ENCODE results near the gene GCK. TPM values are rescaled to one million over a fixed set of nuclear protein-coding genes. Genes with fewer than 3 reads are reported as not detected.

Gene GCK
- total RNA-seq, 1 experiment from 2014 or later: not detected

DNA sequence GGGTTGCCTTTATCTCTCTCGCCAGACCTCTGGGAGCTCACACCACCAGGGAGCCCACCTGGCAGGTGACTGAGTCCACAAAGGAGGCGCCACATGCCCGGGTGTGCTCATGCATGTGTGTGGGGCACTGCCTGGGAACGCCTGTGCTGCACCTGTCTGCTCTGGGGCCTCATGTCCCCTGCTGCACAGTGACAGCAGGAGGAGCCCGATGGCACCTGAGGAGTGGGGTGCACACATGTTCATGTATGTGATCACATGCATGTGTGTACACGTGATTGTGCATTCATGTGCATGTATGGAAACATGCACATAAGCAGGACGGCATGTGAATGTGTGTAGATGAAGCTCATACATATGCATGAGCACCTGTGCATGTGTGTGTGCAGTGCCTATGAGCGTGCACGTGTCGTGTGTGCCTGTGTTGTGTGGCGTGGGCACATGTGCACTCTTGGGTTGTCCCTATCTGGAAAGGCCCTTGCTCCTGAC, 33.6 kb upstream of the GCK start:
- Mint-ChIP-seq H3K4me3 (ENCODE audit: unreplicated experiment) (no peak overlapping the region), H3K27me3 (ENCODE audit: insufficient read depth, unreplicated experiment) (peaks cover 16% of the 10 kb centered on the region), H3K36me3 (ENCODE audit: insufficient read depth, unreplicated experiment) (no peaks in the 10 kb centered on the region), H3K27ac (ENCODE audit: unreplicated experiment) (no peak overlapping the region), H3K4me1 (ENCODE audit: low read depth, unreplicated experiment) (no peaks in the 10 kb centered on the region), H3K9me3 (ENCODE audit: unreplicated experiment) (no peaks in the 10 kb centered on the region)
- no TSS peak for BruUV-seq (replicated peaks)
- DNase-seq: no peak
- Histone ChIP-seq H3K27me3 (replicated peaks; ENCODE audit: control insufficient read depth, insufficient read depth, low read length) (no peaks in the 10 kb centered on the region), H3K4me3 (ENCODE audit: low read depth, low read length) (no peak overlapping the region), H3K4me1 (no peaks in the 10 kb centered on the region), H3K36me3 (ENCODE audit: control insufficient read depth, insufficient read depth, low read length) (no peaks in the 10 kb centered on the region), H3K9me3 (no peaks in the 10 kb centered on the region)
- ChIA-PET POLR2A (no interaction called here), CTCF (no interaction called here)
- intact Hi-C loops (cut with micrococcal nuclease; ENCODE audit: unreplicated experiment): no loop called here
- TF ChIP-seq, protein P1, sequence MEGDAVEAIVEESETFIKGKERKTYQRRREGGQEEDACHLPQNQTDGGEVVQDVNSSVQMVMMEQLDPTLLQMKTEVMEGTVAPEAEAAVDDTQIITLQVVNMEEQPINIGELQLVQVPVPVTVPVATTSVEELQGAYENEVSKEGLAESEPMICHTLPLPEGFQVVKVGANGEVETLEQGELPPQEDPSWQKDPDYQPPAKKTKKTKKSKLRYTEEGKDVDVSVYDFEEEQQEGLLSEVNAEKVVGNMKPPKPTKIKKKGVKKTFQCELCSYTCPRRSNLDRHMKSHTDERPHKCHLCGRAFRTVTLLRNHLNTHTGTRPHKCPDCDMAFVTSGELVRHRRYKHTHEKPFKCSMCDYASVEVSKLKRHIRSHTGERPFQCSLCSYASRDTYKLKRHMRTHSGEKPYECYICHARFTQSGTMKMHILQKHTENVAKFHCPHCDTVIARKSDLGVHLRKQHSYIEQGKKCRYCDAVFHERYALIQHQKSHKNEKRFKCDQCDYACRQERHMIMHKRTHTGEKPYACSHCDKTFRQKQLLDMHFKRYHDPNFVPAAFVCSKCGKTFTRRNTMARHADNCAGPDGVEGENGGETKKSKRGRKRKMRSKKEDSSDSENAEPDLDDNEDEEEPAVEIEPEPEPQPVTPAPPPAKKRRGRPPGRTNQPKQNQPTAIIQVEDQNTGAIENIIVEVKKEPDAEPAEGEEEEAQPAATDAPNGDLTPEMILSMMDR (IDR thresholded peaks at IDR 0.05; ENCODE audit: insufficient read depth in 1 of 2, low read depth in 1 of 2, low read length in 1 of 2, severe bottlenecking in 1 of 2, unreplicated experiment in 1 of 2): no peak

GRCh38 chr7:44222074-44222473, 32.8 kb upstream of the GCK start:
- H3K27ac Mint-ChIP-seq (ENCODE audit: unreplicated experiment): no peak overlapping the region
- H3K27me3 Mint-ChIP-seq (ENCODE audit: insufficient read depth, unreplicated experiment): peaks cover 16% of the 10 kb centered on the region
- H3K36me3 Mint-ChIP-seq (ENCODE audit: insufficient read depth, unreplicated experiment): no peaks in the 10 kb centered on the region
- H3K4me1 Mint-ChIP-seq (ENCODE audit: low read depth, unreplicated experiment): no peaks in the 10 kb centered on the region
- H3K9me3 ChIP-seq: no peaks in the 10 kb centered on the region
- H3K4me3 Mint-ChIP-seq (ENCODE audit: unreplicated experiment): no peak overlapping the region
- no TSS peak for BruUV-seq (replicated peaks)
- TF ChIP-seq, protein P1 (IDR thresholded peaks at IDR 0.05; ENCODE audit: insufficient read depth in 1 of 2, low read depth in 1 of 2, low read length in 1 of 2, severe bottlenecking in 1 of 2, unreplicated experiment in 1 of 2): no peak
- no peaks in the 10 kb centered on the region for H3K9me3 Mint-ChIP-seq (ENCODE audit: unreplicated experiment)
- no peak overlapping the region for H3K4me3 ChIP-seq (ENCODE audit: low read depth, low read length)
- intact Hi-C loops (cut with micrococcal nuclease; ENCODE audit: unreplicated experiment): no loop called here
- POLR2A ChIA-PET: no interaction called here
- peak in 1 of 2 experiments; percentile 24 for DNase-seq
- H3K4me1 ChIP-seq: no peaks in the 10 kb centered on the region
- CTCF ChIA-PET: no interaction called here
- H3K36me3 ChIP-seq (ENCODE audit: control insufficient read depth, insufficient read depth, low read length): no peaks in the 10 kb centered on the region
- H3K27me3 ChIP-seq (replicated peaks; ENCODE audit: control insufficient read depth, insufficient read depth, low read length): no peaks in the 10 kb centered on the region

DNA sequence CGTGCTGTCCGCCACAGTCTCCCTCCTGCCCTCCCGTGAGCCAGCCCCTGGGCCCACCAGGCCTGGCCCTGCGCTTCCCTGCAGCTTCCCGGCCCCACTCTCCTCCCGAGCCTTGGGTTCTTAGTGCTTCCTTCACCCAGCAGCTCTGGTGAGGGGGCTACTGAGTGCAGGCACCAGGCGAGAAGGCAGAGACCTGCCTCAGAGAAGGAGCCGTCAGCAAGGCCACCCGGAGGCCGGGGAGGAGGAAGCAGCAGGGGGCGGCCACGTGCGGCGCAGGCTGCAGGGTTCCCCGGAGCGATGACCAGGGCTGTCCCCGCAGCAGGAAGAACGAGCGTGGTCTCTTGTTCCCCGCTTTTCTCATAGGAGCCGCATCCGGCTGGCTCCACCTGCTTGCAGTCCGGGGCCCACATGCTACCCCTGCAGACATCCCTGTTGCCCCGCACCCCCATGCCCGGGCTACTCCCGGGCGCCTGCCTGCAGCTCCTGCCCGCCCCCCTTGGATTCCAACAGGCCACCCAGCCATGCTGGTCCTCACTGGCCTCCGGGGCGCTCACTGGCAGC, 32.1 kb upstream of the GCK start:
- Histone ChIP-seq H3K9me3 (no peaks in the 10 kb centered on the region), H3K27me3 (replicated peaks; ENCODE audit: control insufficient read depth, insufficient read depth, low read length) (no peaks in the 10 kb centered on the region), H3K4me1 (no peaks in the 10 kb centered on the region), H3K4me3 (ENCODE audit: low read depth, low read length) (no peak overlapping the region), H3K36me3 (ENCODE audit: control insufficient read depth, insufficient read depth, low read length) (no peaks in the 10 kb centered on the region)
- peak in 1 of 2 experiments; percentile 32 for DNase-seq
- Mint-ChIP-seq H3K36me3 (ENCODE audit: insufficient read depth, unreplicated experiment) (no peaks in the 10 kb centered on the region), H3K4me3 (ENCODE audit: unreplicated experiment) (no peak overlapping the region), H3K27me3 (ENCODE audit: insufficient read depth, unreplicated experiment) (peaks cover 13% of the 10 kb centered on the region), H3K9me3 (ENCODE audit: unreplicated experiment) (no peaks in the 10 kb centered on the region), H3K27ac (ENCODE audit: unreplicated experiment) (no peak overlapping the region), H3K4me1 (ENCODE audit: low read depth, unreplicated experiment) (no peaks in the 10 kb centered on the region)
- TF ChIP-seq, protein P1 (IDR thresholded peaks at IDR 0.05; ENCODE audit: insufficient read depth in 1 of 2, low read depth in 1 of 2, low read length in 1 of 2, severe bottlenecking in 1 of 2, unreplicated experiment in 1 of 2): no peak
- ChIA-PET CTCF (interaction anchor here (0.6 kb wide), 2 partner anchors 341 to 975 kb away, joined by 3 to 4 read pairs; no protein-coding TSS in a partner anchor), POLR2A (no interaction called here)
- BruUV-seq (replicated peaks): no TSS peak
- intact Hi-C loops (cut with micrococcal nuclease; ENCODE audit: unreplicated experiment): no loop called here
